ENCODE measurements around the gene ITPR3.
A peak's percentile ranks its signal among the peaks of the same experiment; 100 is the strongest.

Gene ITPR3

GRCh38 chr6:33705268-33705885 is 84.3 kb downstream of the ITPR3 start:
- DNase-seq = no peak

GRCh38 chr6:33705955-33706725 is 85.0 kb downstream of the ITPR3 start:
- no peak for DNase-seq

GRCh38 chr6:33707771-33708170 is 86.6 kb downstream of the ITPR3 start:
- DNase-seq = no peak

GRCh38 chr6:33708516-33709204 is 87.5 kb downstream of the ITPR3 start:
- DNase-seq = no peak

GRCh38 chr6:33709605-33710295 is 88.6 kb downstream of the ITPR3 start:
- no peak for DNase-seq

GRCh38 chr6:33710296-33711121 is 89.4 kb downstream of the ITPR3 start:
- no peak for DNase-seq

GRCh38 chr6:33711140-33712129 is 90.3 kb downstream of the ITPR3 start, which contains the start of gene UQCC2:
Gene UQCC2 (minus strand): TSS chr6:33711700. CDS start chr6:33711686, 14 bp downstream.
- peak; percentile 98 for DNase-seq

GRCh38 chr6:33712914-33713313 is 91.8 kb downstream of the ITPR3 start:
- no peak for DNase-seq

- DNase-seq = no peak
Measured at GRCh38 chr6:33713786-33714185, 92.7 kb downstream of the ITPR3 start.

GRCh38 chr6:33714385-33715040 is 93.4 kb downstream of the ITPR3 start:
- DNase-seq = no peak

- no peak for DNase-seq
Measured at GRCh38 chr6:33716379-33716778, 95.3 kb downstream of the ITPR3 start.

GRCh38 chr6:33716890-33717632 is 95.9 kb downstream of the ITPR3 start:
- no peak for DNase-seq

GRCh38 chr6:33717934-33718455 is 96.9 kb downstream of the ITPR3 start:
- DNase-seq = peak; percentile 79

- DNase-seq = no peak
Measured at GRCh38 chr6:33718713-33719112, 97.6 kb downstream of the ITPR3 start.

GRCh38 chr6:33719326-33719987 is 98.3 kb downstream of the ITPR3 start:
- no peak for DNase-seq

- DNase-seq = no peak
Measured at GRCh38 chr6:33720998-33721397, 99.9 kb downstream of the ITPR3 start.

GRCh38 chr6:33721508-33721907 is 100.4 kb downstream of the ITPR3 start:
- DNase-seq = no peak

GRCh38 chr6:33722103-33722623 is 101.0 kb downstream of the ITPR3 start:
- DNase-seq = no peak

All from femur (tissue), 1 donor.